Measurements from ENCODE around the gene MRPS24. TPM values are rescaled to one million over a fixed set of nuclear protein-coding genes. Genes with fewer than 3 reads are reported as not detected.
A peak's percentile ranks its signal among the peaks of the same experiment; 100 is the strongest.

The MRPS24 gene
- total RNA-seq, 1 experiment from 2014 or later, result 224 TPM

DNA sequence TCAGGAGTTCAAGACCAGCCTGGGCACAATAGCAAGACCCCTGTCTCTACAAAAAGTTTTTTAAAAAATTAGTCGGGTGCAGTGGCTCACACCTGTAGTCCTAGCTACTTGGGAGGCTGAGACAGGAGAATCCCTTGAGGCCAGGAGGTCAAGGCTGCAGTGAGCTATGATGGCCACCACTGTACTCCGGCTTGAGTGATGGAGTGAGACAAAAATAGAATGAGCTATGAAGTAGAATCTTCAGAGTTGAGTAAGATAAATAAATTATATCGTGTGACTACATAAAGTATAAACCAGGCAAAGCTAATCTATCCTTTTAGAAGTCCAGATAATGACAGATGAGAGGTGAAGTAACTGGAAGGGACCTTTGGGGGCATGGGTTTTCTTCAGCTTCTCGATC lies 15.3 kb upstream of the MRPS24 start:
- ChIA-PET CTCF (interaction anchor here (0.7 kb wide), 1 partner anchor 12 kb away, joined by 4 read pairs; no protein-coding TSS in a partner anchor), POLR2A (interaction anchor here (0.6 to 0.7 kb wide), 2 partner anchors 19 to 1576 kb away, joined by 3 to 4 read pairs; no protein-coding TSS in a partner anchor)
- intact Hi-C loops (cut with micrococcal nuclease; ENCODE audit: unreplicated experiment) (no loop called here), in situ Hi-C loops (cut with HindIII; ENCODE audit: low pct_unique_long_range_greater_than_20kb, low sequenced_read_pairs) (no loop called here)
- no peaks in the 10 kb centered on the region; the same call in 1 of the 2 replicates for H3K36me3 ChIP-seq (ENCODE audit: control insufficient read depth, insufficient read depth, low read length)
- no peak overlapping the region for H3K4me3 ChIP-seq (ENCODE audit: low read depth in 2 of 2, low read length in 2 of 2)
- no peaks in the 10 kb centered on the region for H3K27me3 ChIP-seq (ENCODE audit: control insufficient read depth, insufficient read depth, low read length)
- H3K27ac ChIP-seq (ENCODE audit: low read length), result no peak overlapping the region
- DNase-seq (ENCODE audit: low read depth, low spot score) (no peak), ATAC-seq (no peak)
- H3K4me1 ChIP-seq (ENCODE audit: control insufficient read depth, insufficient read depth, low read length), result no peaks in the 10 kb centered on the region; the same call in 1 of the 2 replicates
- no peak for TF ChIP-seq POLR2AphosphoS5 (IDR thresholded peaks at IDR 0.05; ENCODE audit: low read depth, low read length)
- TF ChIP-seq, protein P1, sequence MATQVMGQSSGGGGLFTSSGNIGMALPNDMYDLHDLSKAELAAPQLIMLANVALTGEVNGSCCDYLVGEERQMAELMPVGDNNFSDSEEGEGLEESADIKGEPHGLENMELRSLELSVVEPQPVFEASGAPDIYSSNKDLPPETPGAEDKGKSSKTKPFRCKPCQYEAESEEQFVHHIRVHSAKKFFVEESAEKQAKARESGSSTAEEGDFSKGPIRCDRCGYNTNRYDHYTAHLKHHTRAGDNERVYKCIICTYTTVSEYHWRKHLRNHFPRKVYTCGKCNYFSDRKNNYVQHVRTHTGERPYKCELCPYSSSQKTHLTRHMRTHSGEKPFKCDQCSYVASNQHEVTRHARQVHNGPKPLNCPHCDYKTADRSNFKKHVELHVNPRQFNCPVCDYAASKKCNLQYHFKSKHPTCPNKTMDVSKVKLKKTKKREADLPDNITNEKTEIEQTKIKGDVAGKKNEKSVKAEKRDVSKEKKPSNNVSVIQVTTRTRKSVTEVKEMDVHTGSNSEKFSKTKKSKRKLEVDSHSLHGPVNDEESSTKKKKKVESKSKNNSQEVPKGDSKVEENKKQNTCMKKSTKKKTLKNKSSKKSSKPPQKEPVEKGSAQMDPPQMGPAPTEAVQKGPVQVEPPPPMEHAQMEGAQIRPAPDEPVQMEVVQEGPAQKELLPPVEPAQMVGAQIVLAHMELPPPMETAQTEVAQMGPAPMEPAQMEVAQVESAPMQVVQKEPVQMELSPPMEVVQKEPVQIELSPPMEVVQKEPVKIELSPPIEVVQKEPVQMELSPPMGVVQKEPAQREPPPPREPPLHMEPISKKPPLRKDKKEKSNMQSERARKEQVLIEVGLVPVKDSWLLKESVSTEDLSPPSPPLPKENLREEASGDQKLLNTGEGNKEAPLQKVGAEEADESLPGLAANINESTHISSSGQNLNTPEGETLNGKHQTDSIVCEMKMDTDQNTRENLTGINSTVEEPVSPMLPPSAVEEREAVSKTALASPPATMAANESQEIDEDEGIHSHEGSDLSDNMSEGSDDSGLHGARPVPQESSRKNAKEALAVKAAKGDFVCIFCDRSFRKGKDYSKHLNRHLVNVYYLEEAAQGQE (IDR thresholded peaks at IDR 0.05; ENCODE audit: insufficient read depth in 1 of 2, low read depth in 2 of 2, low read length in 1 of 2), result no peak
- no peak for TF ChIP-seq SIN3A (IDR thresholded peaks at IDR 0.05; ENCODE audit: borderline replicate concordance, insufficient read depth, low read depth, low read length)
- TF ChIP-seq, protein P2, sequence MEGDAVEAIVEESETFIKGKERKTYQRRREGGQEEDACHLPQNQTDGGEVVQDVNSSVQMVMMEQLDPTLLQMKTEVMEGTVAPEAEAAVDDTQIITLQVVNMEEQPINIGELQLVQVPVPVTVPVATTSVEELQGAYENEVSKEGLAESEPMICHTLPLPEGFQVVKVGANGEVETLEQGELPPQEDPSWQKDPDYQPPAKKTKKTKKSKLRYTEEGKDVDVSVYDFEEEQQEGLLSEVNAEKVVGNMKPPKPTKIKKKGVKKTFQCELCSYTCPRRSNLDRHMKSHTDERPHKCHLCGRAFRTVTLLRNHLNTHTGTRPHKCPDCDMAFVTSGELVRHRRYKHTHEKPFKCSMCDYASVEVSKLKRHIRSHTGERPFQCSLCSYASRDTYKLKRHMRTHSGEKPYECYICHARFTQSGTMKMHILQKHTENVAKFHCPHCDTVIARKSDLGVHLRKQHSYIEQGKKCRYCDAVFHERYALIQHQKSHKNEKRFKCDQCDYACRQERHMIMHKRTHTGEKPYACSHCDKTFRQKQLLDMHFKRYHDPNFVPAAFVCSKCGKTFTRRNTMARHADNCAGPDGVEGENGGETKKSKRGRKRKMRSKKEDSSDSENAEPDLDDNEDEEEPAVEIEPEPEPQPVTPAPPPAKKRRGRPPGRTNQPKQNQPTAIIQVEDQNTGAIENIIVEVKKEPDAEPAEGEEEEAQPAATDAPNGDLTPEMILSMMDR (IDR thresholded peaks at IDR 0.05), result no peak
- no peak for TF ChIP-seq TCF7L2 (IDR thresholded peaks at IDR 0.05; ENCODE audit: low read depth, low read length)
- BruUV-seq (replicated peaks), result no TSS peak
- H3K9me3 ChIP-seq (ENCODE audit: control insufficient read depth, insufficient read depth, low read depth, low read length), result no peaks in the 10 kb centered on the region

GRCh38 chr7:43884209-43884608 lies 14.9 kb upstream of the MRPS24 start:
- no peaks in the 10 kb centered on the region; the same call in 1 of the 2 replicates for H3K36me3 ChIP-seq (ENCODE audit: control insufficient read depth, insufficient read depth, low read length)
- H3K4me1 ChIP-seq (ENCODE audit: control insufficient read depth, insufficient read depth, low read length), result no peaks in the 10 kb centered on the region; the same call in 1 of the 2 replicates
- ChIA-PET CTCF (interaction anchor here (0.7 kb wide), 1 partner anchor 12 kb away, joined by 4 read pairs; no protein-coding TSS in a partner anchor), POLR2A (interaction anchor here (0.7 kb wide), 1 partner anchor 1576 kb away, joined by 4 read pairs; no protein-coding TSS in a partner anchor)
- no peak overlapping the region for H3K27ac ChIP-seq (ENCODE audit: low read length)
- H3K27me3 ChIP-seq (ENCODE audit: control insufficient read depth, insufficient read depth, low read length), result no peaks in the 10 kb centered on the region
- no TSS peak for BruUV-seq (replicated peaks)
- intact Hi-C loops (cut with micrococcal nuclease; ENCODE audit: unreplicated experiment) (no loop called here), in situ Hi-C loops (cut with HindIII; ENCODE audit: low pct_unique_long_range_greater_than_20kb, low sequenced_read_pairs) (no loop called here)
- no peaks in the 10 kb centered on the region for H3K9me3 ChIP-seq (ENCODE audit: control insufficient read depth, insufficient read depth, low read depth, low read length)
- ATAC-seq (0 out of 2 replicates have a peak, but pooled peaks have one; percentile 45), DNase-seq (ENCODE audit: low read depth, low spot score) (no peak)
- TF ChIP-seq SIN3A (IDR thresholded peaks at IDR 0.05; ENCODE audit: borderline replicate concordance, insufficient read depth, low read depth, low read length), result no peak
- TF ChIP-seq TCF7L2 (IDR thresholded peaks at IDR 0.05; ENCODE audit: low read depth, low read length), result no peak
- TF ChIP-seq, protein P1 (IDR thresholded peaks at IDR 0.05; ENCODE audit: insufficient read depth in 1 of 2, low read depth in 2 of 2, low read length in 1 of 2), result no peak
- TF ChIP-seq POLR2AphosphoS5 (IDR thresholded peaks at IDR 0.05; ENCODE audit: low read depth, low read length), result no peak
- TF ChIP-seq, protein P2 (IDR thresholded peaks at IDR 0.05), result no peak
- no peak overlapping the region for H3K4me3 ChIP-seq (ENCODE audit: low read depth in 2 of 2, low read length in 2 of 2)
